ENCODE results near the gene DCAF10. TPM values are rescaled to one million over a fixed set of nuclear protein-coding genes. Genes with fewer than 3 reads are reported as not detected.

The DCAF10 gene
- total and polyA plus RNA-seq, 2 donors from 2014 or later, result 10.6 to 28.5 TPM

GRCh38 chr9:37914154-37914551 is 113.6 kb downstream of the DCAF10 start:
- TF ChIP-seq CTCF (IDR thresholded peaks at IDR 0.05; ENCODE audit: borderline replicate concordance, extremely low read depth, insufficient read depth), result no peak
- intact Hi-C loops (cut with DNase I), result loop anchor here (10.0 kb wide), 2 partner anchors 71 to 451 kb away; no protein-coding TSS in a partner anchor
- Histone ChIP-seq H3K27ac (ENCODE audit: low read depth in 2 of 2, low read length in 2 of 2) (peak overlapping the region in 1 of 2 donors; percentile 7), H3K9me3 (ENCODE audit: control insufficient read depth in 2 of 3, insufficient read depth in 1 of 3, low read length in 3 of 3) (no peaks in the 10 kb centered on the region), H3K27me3 (ENCODE audit: control insufficient read depth, insufficient read depth, low read length) (no peaks in the 10 kb centered on the region), H3K9ac (ENCODE audit: low read length in 3 of 3) (no peak overlapping the region), H3K4me3 (ENCODE audit: low read length in 3 of 3) (no peak overlapping the region), H3K36me3 (ENCODE audit: control insufficient read depth in 2 of 3, insufficient read depth in 3 of 3, low read length in 3 of 3) (peaks cover 0 to 2% (median 0%) of the 10 kb centered on the region in 3 donors), H3K4me1 (ENCODE audit: control insufficient read depth in 2 of 3, insufficient read depth in 2 of 3, low read depth in 1 of 3, low read length in 3 of 3) (peaks cover 0 to 14% (median 7%) of the 10 kb centered on the region in 3 donors)
- DNase-seq (no peak), FAIRE-seq (no peak)

DNA sequence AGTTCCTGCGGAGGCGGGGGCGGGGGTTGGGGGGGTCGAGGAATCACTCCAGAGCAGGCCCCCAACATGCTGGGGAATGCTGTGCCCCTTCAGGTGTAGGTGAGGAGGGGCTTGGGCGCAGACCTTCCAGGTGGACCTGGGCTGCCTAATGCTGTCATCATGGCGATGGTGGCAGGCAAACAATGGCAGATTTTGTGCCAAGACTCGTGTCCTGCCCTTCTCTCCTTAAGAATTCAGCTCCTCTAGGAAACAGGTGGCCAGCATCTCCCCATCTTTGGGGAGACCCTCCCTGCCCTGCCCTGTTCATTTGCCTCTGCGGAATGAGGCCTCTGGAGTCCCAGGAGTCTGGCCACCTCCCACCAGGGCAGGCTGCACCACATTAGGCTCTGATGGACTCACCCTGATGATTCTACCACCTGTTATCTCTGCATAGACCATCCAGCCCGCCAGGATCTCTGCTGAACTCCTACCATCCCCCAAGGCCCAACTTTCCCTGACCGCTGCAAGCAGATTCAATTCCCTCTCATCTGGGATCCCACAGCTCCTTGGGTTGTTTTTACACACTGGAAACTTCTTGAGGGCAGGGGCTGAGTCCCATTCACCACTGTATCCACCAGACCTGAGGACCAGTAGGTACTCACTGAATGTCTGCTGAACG is 114.2 kb downstream of the DCAF10 start:
- H3K4me1 ChIP-seq (ENCODE audit: control insufficient read depth in 2 of 3, insufficient read depth in 2 of 3, low read depth in 1 of 3, low read length in 3 of 3), result peaks cover 0 to 14% (median 7%) of the 10 kb centered on the region in 3 donors

GRCh38 chr9:37915911-37916470 is 115.4 kb downstream of the DCAF10 start:
- Histone ChIP-seq H3K27me3 (ENCODE audit: control insufficient read depth, insufficient read depth, low read length) (no peaks in the 10 kb centered on the region), H3K4me3 (ENCODE audit: low read length in 3 of 3) (no peak overlapping the region), H3K4me1 (ENCODE audit: control insufficient read depth in 2 of 3, insufficient read depth in 2 of 3, low read depth in 1 of 3, low read length in 3 of 3) (peaks cover 0 to 19% (median 7%) of the 10 kb centered on the region in 3 donors), H3K27ac (ENCODE audit: low read depth in 2 of 2, low read length in 2 of 2) (no peak overlapping the region), H3K9me3 (ENCODE audit: control insufficient read depth in 2 of 3, insufficient read depth in 1 of 3, low read length in 3 of 3) (no peaks in the 10 kb centered on the region), H3K9ac (ENCODE audit: low read length in 3 of 3) (no peak overlapping the region), H3K36me3 (ENCODE audit: control insufficient read depth in 2 of 3, insufficient read depth in 3 of 3, low read length in 3 of 3) (peaks cover 0 to 2% (median under 1%) of the 10 kb centered on the region in 3 donors)
- FAIRE-seq, result no peak
- no peak for DNase-seq
- intact Hi-C loops (cut with DNase I), result loop anchor here (10.0 kb wide), 2 partner anchors 69 to 449 kb away; no protein-coding TSS in a partner anchor
- no peak for TF ChIP-seq CTCF (IDR thresholded peaks at IDR 0.05; ENCODE audit: borderline replicate concordance, extremely low read depth, insufficient read depth)

More for the DNA sequence above, 114.2 kb downstream of the DCAF10 start:
- peaks cover 0 to 2% (median 0%) of the 10 kb centered on the region in 3 donors for H3K36me3 ChIP-seq (ENCODE audit: control insufficient read depth in 2 of 3, insufficient read depth in 3 of 3, low read length in 3 of 3)
- no peaks in the 10 kb centered on the region for H3K9me3 ChIP-seq (ENCODE audit: control insufficient read depth in 2 of 3, insufficient read depth in 1 of 3, low read length in 3 of 3)
- DNase-seq, result no peak
- H3K9ac ChIP-seq (ENCODE audit: low read length in 3 of 3), result peak overlapping the region in 1 of 3 donors; percentile 46
- no peak overlapping the region for H3K27ac ChIP-seq (ENCODE audit: low read depth in 2 of 2, low read length in 2 of 2)
- intact Hi-C loops (cut with DNase I), result loop anchor here (10.0 kb wide), 2 partner anchors 70 to 450 kb away; no protein-coding TSS in a partner anchor
- no peak for FAIRE-seq
- no peak overlapping the region for H3K4me3 ChIP-seq (ENCODE audit: low read length in 3 of 3)
- no peak for TF ChIP-seq CTCF (IDR thresholded peaks at IDR 0.05; ENCODE audit: borderline replicate concordance, extremely low read depth, insufficient read depth)
- no peaks in the 10 kb centered on the region for H3K27me3 ChIP-seq (ENCODE audit: control insufficient read depth, insufficient read depth, low read length)

Measured in kidney (tissue), 14 donors.